GM21737 (cell line): ENCODE results near the gene CDK16.
A peak's percentile ranks its signal among the peaks of the same experiment; 100 is the strongest.

Experiments used
- ATAC-seq: cut with Tn5 transposase; IDR thresholded peaks from one replicate; pipeline ENCODE4 v1.9.1; 2021; ENCODE audit warnings: mild to moderate bottlenecking, moderate library complexity; ENCODE audit not compliant: unreplicated experiment

The CDK16 gene

GRCh38 chrX:47226531-47227333 is 8.3 kb downstream of the CDK16 start:
- ATAC-seq: no peak

GRCh38 chrX:47227334-47227583 is 8.8 kb downstream of the CDK16 start:
- no peak for ATAC-seq

GRCh38 chrX:47228550-47229270 is 10.2 kb downstream of the CDK16 start:
- no peak for ATAC-seq

- ATAC-seq: no peak
Observed at GRCh38 chrX:47229427-47229826, 10.9 kb downstream of the CDK16 start.

- ATAC-seq: no peak
Observed at GRCh38 chrX:47230136-47230868, 11.8 kb downstream of the CDK16 start.

GRCh38 chrX:47231167-47231566 is 12.7 kb downstream of the CDK16 start:
- ATAC-seq: no peak

- ATAC-seq: no peak
Observed at GRCh38 chrX:47232197-47232802, 13.8 kb downstream of the CDK16 start.

GRCh38 chrX:47232803-47233332 is 14.4 kb downstream of the CDK16 start, which contains the start of gene USP11:
USP11 (plus strand) TSS chrX:47233009; CDS start chrX:47233044, 35 bp downstream.
- peak; percentile 5 for ATAC-seq

GRCh38 chrX:47233333-47234113 is 15.0 kb downstream of the CDK16 start:
- peak; percentile 85 for ATAC-seq

GRCh38 chrX:47234583-47234982 is 16.1 kb downstream of the CDK16 start:
- ATAC-seq: no peak

- ATAC-seq: no peak
Observed at GRCh38 chrX:47235691-47236103, 17.2 kb downstream of the CDK16 start.

- ATAC-seq: no peak
Observed at GRCh38 chrX:47239199-47239598, 20.7 kb downstream of the CDK16 start.

- no peak for ATAC-seq
Observed at GRCh38 chrX:47239898-47240545, 21.5 kb downstream of the CDK16 start.

GRCh38 chrX:47240619-47241018 is 22.1 kb downstream of the CDK16 start:
- ATAC-seq: no peak

GRCh38 chrX:47241201-47242011 is 22.9 kb downstream of the CDK16 start:
- no peak for ATAC-seq

- ATAC-seq: no peak
Observed at GRCh38 chrX:47242321-47242720, 23.8 kb downstream of the CDK16 start.

- no peak for ATAC-seq
Observed at GRCh38 chrX:47243351-47243750, 24.9 kb downstream of the CDK16 start.

- ATAC-seq: no peak
Observed at GRCh38 chrX:47244676-47245075, 26.2 kb downstream of the CDK16 start.

GRCh38 chrX:47245156-47245555 is 26.7 kb downstream of the CDK16 start:
- no peak for ATAC-seq
